GM19397 (cell line): Measurements from ENCODE around the gene INPP4A.
"Not testable (repeated sequence)": the region's sequence is repeated elsewhere in the genome, so short reads cannot be mapped to it uniquely, and the experiment has no call there.

Experiments used
- ATAC-seq: cut with Tn5 transposase; IDR thresholded peaks from one replicate; pipeline ENCODE4 v1.9.1; 2021; ENCODE audit warnings: mild to moderate bottlenecking, moderate library complexity; ENCODE audit not compliant: unreplicated experiment

INPP4A gene

DNA sequence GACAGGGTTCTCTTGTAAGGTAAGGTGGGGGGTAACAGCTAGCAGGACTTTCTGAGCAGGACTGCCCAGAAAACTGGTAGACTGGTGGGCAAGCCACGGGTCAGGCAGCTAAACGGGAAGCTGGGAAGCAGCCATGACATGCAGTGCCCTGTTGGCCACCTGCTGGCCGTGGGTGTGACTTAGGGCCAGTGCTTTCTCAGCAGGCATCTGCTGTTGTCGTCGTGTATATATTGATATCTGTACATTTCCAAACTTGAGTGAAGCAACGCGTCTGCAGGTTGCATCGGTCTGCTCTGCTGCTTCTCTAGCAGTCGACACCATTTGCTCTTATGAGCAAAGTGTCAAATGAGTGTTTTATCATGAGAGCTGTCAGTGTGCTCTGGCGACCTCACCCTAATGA lies 132.7 kb downstream of the INPP4A start:
- ATAC-seq, result no peak

GRCh38 chr2:98578231-98578630 lies 133.6 kb downstream of the INPP4A start:
- ATAC-seq, result no peak

- ATAC-seq, result no peak
These were observed 135.3 kb downstream of the INPP4A start for GRCh38 chr2:98579926-98580325.

GRCh38 chr2:98580656-98581284 lies 136.1 kb downstream of the INPP4A start:
- ATAC-seq, result no peak

- ATAC-seq, result no peak
These were observed 137.9 kb downstream of the INPP4A start for GRCh38 chr2:98582523-98582922.

DNA sequence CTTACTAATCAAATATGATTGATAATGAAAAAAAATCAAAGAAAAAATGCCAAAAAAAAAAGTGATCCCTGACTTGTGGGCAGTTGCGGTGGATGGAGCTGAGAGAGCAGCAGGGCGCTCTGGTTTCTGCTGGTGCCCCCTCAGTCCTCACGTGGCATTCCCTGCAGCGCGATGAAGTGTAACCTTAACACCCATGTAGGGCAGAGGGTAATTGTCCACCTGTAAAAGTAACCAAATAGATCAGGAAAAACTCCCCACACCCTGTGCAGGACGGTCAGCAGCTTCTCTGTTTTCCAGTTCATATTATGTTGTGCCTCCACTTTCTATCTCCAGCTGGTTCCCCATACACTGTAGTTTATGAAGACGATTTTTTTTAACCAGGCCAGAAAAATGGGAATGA lies 138.6 kb downstream of the INPP4A start:
- no peak for ATAC-seq

- ATAC-seq, result no peak
These were observed 139.4 kb downstream of the INPP4A start for GRCh38 chr2:98583816-98584618.

- ATAC-seq, result no peak
These were observed 140.7 kb downstream of the INPP4A start for GRCh38 chr2:98585386-98585785.

DNA sequence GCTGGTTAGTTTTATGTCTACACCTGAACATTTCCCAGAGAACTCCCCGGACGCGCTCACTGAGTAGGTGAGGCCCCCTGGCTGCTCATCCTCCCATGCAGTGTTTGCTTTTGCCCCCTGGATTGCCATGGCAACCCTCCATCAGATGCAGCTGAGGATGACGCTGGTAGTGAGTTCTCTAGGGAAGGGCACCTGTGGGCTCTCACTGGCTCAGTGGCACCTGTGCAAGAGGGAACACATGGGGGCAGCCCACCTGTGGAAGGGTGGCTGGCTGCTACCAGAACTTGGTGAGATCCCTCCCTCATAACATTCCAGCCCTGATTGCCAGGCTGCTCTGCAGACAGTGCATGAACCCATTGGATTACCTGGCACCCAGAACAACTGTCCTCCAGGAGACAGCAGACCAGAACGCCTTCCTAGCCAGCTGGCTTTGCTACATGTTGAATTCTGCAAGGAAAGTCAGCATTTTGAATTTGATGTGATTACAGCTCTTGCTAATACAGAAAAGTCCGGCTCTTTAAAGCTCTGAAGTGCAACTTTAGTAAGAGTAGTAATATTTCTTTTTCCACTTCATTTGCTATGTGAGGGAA lies 142.0 kb downstream of the INPP4A start:
- no peak for ATAC-seq

DNA sequence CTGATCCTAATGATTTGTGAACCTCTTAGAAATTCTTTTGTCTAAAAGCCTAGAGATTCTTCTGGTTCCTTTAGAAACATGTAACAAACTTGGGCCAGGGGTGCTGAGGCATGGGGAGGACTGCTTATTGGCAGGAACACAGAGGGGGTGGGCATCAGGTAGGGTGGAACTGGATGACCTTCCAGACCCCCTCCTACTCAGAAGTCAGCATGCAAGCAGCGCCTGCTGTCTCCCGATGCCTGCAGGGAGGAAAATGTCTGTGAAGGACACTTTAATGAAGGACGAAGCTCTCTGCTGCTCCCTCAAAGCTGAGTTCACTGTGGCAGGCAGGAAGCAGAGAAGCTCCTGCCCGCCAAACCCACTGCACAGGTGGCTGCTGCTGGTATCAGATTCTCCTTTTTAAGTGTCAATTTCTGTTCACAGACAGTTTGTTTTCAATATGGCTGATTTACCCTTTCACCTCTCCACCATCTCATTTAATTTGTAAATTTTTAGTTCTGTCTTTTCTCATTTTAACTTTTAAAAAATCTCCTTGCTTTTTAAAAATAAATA lies 144.3 kb downstream of the INPP4A start:
- ATAC-seq, result no peak

- no peak for ATAC-seq
These were observed 144.8 kb downstream of the INPP4A start for GRCh38 chr2:98589489-98589888.

DNA sequence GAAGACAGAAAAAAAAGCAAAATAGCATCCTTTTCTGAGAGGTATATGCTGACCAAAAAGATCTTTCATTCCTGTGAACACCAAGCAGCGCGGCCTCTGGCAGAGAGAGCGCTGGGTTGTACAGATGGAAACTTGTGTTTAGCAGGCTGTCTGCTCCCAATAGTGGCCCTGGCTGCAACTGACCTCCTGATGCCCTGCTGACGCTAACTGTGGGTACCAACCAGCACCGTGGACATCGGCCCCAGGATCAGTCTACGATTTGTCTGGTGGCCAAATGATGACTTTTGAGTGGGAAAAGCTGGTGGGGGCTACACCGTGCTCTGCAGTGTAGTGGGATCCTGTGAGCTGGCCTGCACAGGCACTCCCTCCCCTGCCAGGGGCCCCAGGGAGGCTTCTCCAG lies 147.9 kb downstream of the INPP4A start:
- ATAC-seq, result no peak

DNA sequence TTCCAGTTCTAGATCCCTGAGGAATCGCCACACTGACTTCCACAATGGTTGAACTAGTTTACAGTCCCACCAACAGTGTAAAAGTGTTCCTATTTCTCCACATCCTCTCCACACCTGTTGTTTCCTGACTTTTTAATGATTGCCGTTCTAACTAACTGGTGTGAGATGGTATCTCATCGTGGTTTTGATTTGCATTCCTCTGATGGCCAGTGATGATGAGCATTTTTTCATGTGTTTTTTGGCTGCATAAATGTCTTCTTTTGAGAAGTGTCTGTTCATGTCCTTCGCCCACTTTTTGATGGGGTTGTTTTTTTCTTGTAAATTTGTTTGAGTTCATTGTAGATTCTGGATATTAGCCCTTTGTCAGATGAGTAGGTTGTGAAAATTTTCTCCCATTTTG lies 150.0 kb downstream of the INPP4A start:
- ATAC-seq, result not testable (repeated sequence)

DNA sequence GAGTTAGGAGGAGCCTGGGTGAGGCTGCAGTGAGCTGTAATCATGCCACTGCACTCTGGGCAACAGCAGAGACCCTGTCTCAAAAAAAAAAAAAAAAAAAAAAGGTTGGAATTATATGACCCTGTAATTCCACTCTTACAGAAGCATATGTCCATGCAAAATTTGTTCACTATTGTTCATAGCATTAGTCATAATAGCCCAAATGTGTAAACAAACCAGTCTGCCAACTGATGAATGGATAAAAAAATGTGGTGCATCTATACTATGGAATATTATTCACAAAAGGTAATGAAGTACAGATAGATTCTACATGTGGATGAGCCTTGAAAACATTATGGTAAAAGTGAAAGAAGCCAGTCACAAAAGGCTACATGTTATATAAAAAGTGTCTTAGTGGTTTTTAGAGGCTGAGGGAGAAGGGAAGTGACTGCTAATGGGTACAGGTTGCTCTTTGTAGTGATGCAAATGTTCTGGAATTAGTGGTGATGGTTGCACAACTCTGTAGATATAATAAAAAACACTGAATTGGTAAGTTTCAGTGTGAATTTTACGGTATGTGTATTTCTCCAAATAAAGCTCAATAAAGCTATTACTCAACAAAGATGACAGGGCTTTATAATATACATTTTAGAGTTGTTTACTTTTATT lies 154.2 kb downstream of the INPP4A start:
- no peak for ATAC-seq

DNA sequence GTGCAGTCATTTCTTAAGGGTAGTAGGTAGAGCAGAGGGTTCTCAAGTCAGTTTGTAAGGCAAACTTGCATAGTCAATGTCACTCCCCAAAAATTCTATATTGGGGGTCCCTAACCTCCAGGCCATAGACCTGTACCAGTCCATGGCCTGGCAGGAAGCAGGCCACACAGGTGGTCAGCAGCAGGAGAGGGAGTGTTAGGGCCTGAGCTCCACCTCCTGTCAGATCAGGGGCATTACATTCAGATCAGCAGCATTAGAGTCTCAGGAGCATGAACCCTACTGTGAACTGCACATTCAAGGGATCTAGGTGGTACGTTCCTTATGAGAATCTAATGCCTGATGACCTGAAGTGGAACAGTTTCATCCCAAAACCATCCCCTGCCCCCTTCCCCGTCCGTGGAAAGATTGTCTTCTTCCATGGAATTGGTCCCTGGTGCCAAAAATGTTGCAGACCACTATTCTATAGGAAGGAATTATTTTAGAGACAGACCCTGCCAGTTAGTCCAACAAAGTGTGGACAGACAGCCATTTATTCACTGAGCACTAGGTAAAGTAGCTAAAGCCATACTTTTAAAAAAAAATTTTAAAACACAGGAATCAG lies 157.0 kb downstream of the INPP4A start:
- no peak for ATAC-seq

DNA sequence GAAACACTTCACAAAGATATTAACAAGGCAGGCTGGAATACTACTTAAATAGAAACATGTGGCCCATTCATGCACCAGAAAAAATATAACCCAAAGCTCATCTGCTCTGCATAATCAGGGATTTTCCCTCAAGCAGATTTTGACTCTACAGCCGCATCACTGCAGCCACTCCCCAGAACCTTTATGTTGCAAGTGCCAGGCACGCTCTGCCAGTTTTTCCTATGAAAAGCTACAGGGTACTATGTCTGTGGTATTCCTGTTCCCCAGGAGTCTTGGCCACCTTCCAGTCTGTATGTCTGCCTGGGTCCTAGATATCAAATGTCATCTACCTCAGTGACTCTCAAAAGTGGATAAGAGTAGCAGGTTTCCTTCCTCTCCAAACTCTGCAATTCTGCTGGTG lies 159.9 kb downstream of the INPP4A start:
- ATAC-seq, result no peak

GRCh38 chr2:98605076-98605475 lies 160.4 kb downstream of the INPP4A start:
- no peak for ATAC-seq

DNA sequence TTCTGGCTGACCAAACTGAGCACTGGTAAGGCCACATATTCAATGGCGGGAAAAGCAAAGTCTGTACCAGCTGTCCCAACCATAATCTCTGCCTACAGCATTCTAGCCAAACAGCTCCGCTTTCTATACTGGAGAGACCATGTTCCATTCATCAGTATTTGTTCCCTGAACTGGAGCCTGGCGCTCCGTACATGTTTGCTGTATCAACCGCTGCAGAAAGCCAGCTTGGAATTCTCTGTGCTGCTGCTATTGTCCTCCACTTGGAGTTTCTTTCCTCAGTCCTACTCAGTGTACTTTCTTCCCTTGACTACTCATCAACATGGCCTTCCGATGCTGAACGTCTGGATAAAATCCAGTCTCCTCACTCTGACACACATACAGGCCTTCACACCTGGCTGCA lies 161.8 kb downstream of the INPP4A start:
- ATAC-seq, result no peak

GRCh38 chr2:98607104-98607503 lies 162.4 kb downstream of the INPP4A start:
- ATAC-seq, result no peak

- ATAC-seq, result no peak
These were observed 163.1 kb downstream of the INPP4A start for GRCh38 chr2:98607741-98608115.
